ENCODE measurements around the gene NUP35. TPM values are rescaled to one million over a fixed set of nuclear protein-coding genes. Genes with fewer than 3 reads are reported as not detected.
"Not testable (repeated sequence)": the region's sequence is repeated elsewhere in the genome, so short reads cannot be mapped to it uniquely, and the experiment has no call there.

NUP35 gene
- total RNA-seq, 3 donors from 2014 or later, result 11.5 to 32.8 (median 29.5) TPM

GRCh38 chr2:183157131-183157530 is 32.9 kb downstream of the NUP35 start:
- H3K4me3 ChIP-seq, result no peak overlapping the region
- H3K9me3 ChIP-seq, result no peaks in the 10 kb centered on the region
- no peaks in the 10 kb centered on the region for H3K27me3 ChIP-seq
- H3K4me1 ChIP-seq, result no peaks in the 10 kb centered on the region
- TF ChIP-seq POLR2AphosphoS5 (IDR thresholded peaks at IDR 0.05) (no peak), CTCF (IDR thresholded peaks at IDR 0.05) (no peak), POLR2A (IDR thresholded peaks at IDR 0.05) (no peak)
- H3K36me3 ChIP-seq, result no peaks in the 10 kb centered on the region
- DNase-seq (ENCODE audit: low spot score in 2 of 2), result no peak
- intact Hi-C loops (cut with DNase I; ENCODE audit: low total_unique reads), result no loop called here
- H3K27ac ChIP-seq, result no peak overlapping the region

- no peak overlapping the region for H3K4me3 ChIP-seq
- DNase-seq (ENCODE audit: low spot score in 2 of 2), result no peak
- no peaks in the 10 kb centered on the region for H3K36me3 ChIP-seq
- no peaks in the 10 kb centered on the region for H3K4me1 ChIP-seq
- intact Hi-C loops (cut with DNase I; ENCODE audit: low total_unique reads), result no loop called here
- peaks cover 0 to 5% of the 10 kb centered on the region in 2 donors for H3K9me3 ChIP-seq
- TF ChIP-seq POLR2A (IDR thresholded peaks at IDR 0.05), result no peak
- no peak for TF ChIP-seq CTCF (IDR thresholded peaks at IDR 0.05)
- TF ChIP-seq POLR2AphosphoS5 (IDR thresholded peaks at IDR 0.05), result no peak
- H3K27ac ChIP-seq, result no peak overlapping the region
- no peaks in the 10 kb centered on the region for H3K27me3 ChIP-seq
Observed at GRCh38 chr2:183162362-183162761, 38.1 kb downstream of the NUP35 start.

- H3K4me3 ChIP-seq, result no peak overlapping the region
- TF ChIP-seq POLR2A (IDR thresholded peaks at IDR 0.05) (no peak), CTCF (IDR thresholded peaks at IDR 0.05) (no peak), POLR2AphosphoS5 (IDR thresholded peaks at IDR 0.05) (no peak)
- no peaks in the 10 kb centered on the region for H3K36me3 ChIP-seq
- intact Hi-C loops (cut with DNase I; ENCODE audit: low total_unique reads), result no loop called here
- no peak for DNase-seq (ENCODE audit: low spot score in 2 of 2)
- peaks cover 0 to 5% of the 10 kb centered on the region in 2 donors for H3K9me3 ChIP-seq
- H3K27me3 ChIP-seq, result no peaks in the 10 kb centered on the region
- H3K27ac ChIP-seq, result no peak overlapping the region
- H3K4me1 ChIP-seq, result no peaks in the 10 kb centered on the region
Observed at GRCh38 chr2:183163821-183164649, 39.8 kb downstream of the NUP35 start.

DNA sequence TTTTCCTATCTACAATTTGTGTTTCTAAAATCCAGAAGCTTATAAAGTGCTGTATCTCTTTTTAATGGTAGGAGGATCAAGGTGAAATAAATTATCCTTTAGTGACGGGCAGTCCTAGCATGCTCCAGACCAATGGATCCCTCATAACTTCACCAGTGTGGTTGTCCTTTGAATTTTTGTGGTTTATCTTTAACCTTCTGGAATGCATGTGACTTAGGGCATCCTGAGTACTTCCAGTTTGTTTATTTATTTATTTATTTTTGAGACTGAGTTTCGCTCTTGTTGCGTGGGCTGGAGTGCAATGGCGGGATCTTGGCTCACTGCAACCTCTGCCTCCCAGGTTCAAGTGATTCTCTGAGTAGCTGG is 40.4 kb downstream of the NUP35 start:
- no peak overlapping the region for H3K27ac ChIP-seq
- TF ChIP-seq POLR2AphosphoS5 (IDR thresholded peaks at IDR 0.05) (no peak), CTCF (IDR thresholded peaks at IDR 0.05) (no peak), POLR2A (IDR thresholded peaks at IDR 0.05) (no peak)
- H3K27me3 ChIP-seq, result no peaks in the 10 kb centered on the region
- peaks cover 0 to 5% of the 10 kb centered on the region in 2 donors for H3K9me3 ChIP-seq
- no peaks in the 10 kb centered on the region for H3K4me1 ChIP-seq
- H3K36me3 ChIP-seq, result no peaks in the 10 kb centered on the region
- intact Hi-C loops (cut with DNase I; ENCODE audit: low total_unique reads), result no loop called here
- no peak overlapping the region for H3K4me3 ChIP-seq
- no peak for DNase-seq (ENCODE audit: low spot score in 2 of 2)

GRCh38 chr2:183166210-183166609 is 42.0 kb downstream of the NUP35 start:
- DNase-seq (ENCODE audit: low spot score in 2 of 2), result no peak
- Histone ChIP-seq H3K9me3 (peaks cover 0 to 5% of the 10 kb centered on the region in 2 donors), H3K4me3 (no peak overlapping the region), H3K36me3 (no peaks in the 10 kb centered on the region), H3K4me1 (no peaks in the 10 kb centered on the region), H3K27me3 (no peaks in the 10 kb centered on the region), H3K27ac (no peak overlapping the region)
- intact Hi-C loops (cut with DNase I; ENCODE audit: low total_unique reads), result no loop called here
- no peak for TF ChIP-seq POLR2A (IDR thresholded peaks at IDR 0.05)
- TF ChIP-seq CTCF (IDR thresholded peaks at IDR 0.05), result no peak
- TF ChIP-seq POLR2AphosphoS5 (IDR thresholded peaks at IDR 0.05), result no peak

GRCh38 chr2:183166976-183167375 is 42.7 kb downstream of the NUP35 start:
- H3K27ac ChIP-seq; H3K9me3 ChIP-seq; H3K4me3 ChIP-seq; DNase-seq (ENCODE audit: low spot score in 2 of 2); H3K27me3 ChIP-seq; H3K36me3 ChIP-seq; intact Hi-C loops (cut with DNase I; ENCODE audit: low total_unique reads); H3K4me1 ChIP-seq: not testable (repeated sequence)
